IMR-90 (cell line): ENCODE measurements around the gene ALKBH1. TPM values are rescaled to one million over a fixed set of nuclear protein-coding genes. Genes with fewer than 3 reads are reported as not detected.
A peak's percentile ranks its signal among the peaks of the same experiment; 100 is the strongest.

Experiments used
- ATAC-seq: fragments of 200-7000 bp; cut with Tn5 transposase; 2 replicates; pipeline ENCODE4 v1.9.1; 2020; ENCODE audit warnings: low read depth, mild to moderate bottlenecking, moderate library complexity
- BruUV-seq: library from RNA; stranded (reverse); fragments of 400-500 nt; replicated peaks from 2 replicates; lab custom pipeline; 2021; lab: Mats Ljungman, UMichigan
- CTCF ChIA-PET: fragments of 300-600 bp; formaldehyde crosslinking; extraction: SDS; loops from one replicate; lab custom pipeline; 2021; ENCODE audit warnings: antibody characterized with exemption; lab: Yijun Ruan, JAX
- POLR2A ChIA-PET: fragments of 300-600 bp; sonication (Branson Sonifier 250); formaldehyde crosslinking; loops from one replicate; lab custom pipeline; 2022; ENCODE audit warnings: antibody characterized with exemption; ENCODE audit not compliant: unreplicated experiment; lab: Charles Lee
- DNase-seq: peaks from one replicate; pipeline ENCODE4 v3.0.0; 2013
- H2AFZ ChIP-seq: replicated peaks from 2 replicates; pipeline ENCODE3; 2013; ENCODE audit warnings: low read length, mild to moderate bottlenecking; ENCODE audit not compliant: poor library complexity
- H2AK5ac ChIP-seq: 2 replicates; pipeline ENCODE4 v1.6.1; 2013; ENCODE audit warnings: low read depth, low read length, inconsistent platforms
- H2AK9ac ChIP-seq: replicated peaks from 2 replicates; pipeline ENCODE3; 2013; ENCODE audit warnings: mild to moderate bottlenecking, low read depth, low read length, moderate library complexity; ENCODE audit not compliant: poor library complexity
- H2BK120ac ChIP-seq: 2 replicates; pipeline ENCODE4 v1.6.1; 2013; ENCODE audit warnings: low read depth, low read length, inconsistent platforms
- H2BK15ac ChIP-seq: 3 replicates; pipeline ENCODE4 v1.6.1; 2013; ENCODE audit warnings: low read depth, low read length, inconsistent platforms
- H2BK20ac ChIP-seq: 2 replicates; pipeline ENCODE4 v1.6.1; 2013; ENCODE audit warnings: low read depth, mild to moderate bottlenecking, inconsistent platforms, low read length, moderate library complexity
- H2BK5ac ChIP-seq: 2 replicates; pipeline ENCODE4 v1.6.1; 2013; ENCODE audit warnings: mild to moderate bottlenecking, low read depth, low read length, inconsistent platforms; ENCODE audit not compliant: poor library complexity, severe bottlenecking
- H3K14ac ChIP-seq: replicated peaks from 2 replicates; pipeline ENCODE4 v1.6.1; 2013; ENCODE audit warnings: low read depth, low read length, inconsistent platforms
- H3K18ac ChIP-seq: 2 replicates; pipeline ENCODE4 v1.6.1; 2013; ENCODE audit warnings: low read depth, low read length, control low read depth
- H3K23ac ChIP-seq: 2 replicates; pipeline ENCODE4 v1.6.1; 2013; ENCODE audit warnings: low read depth, low read length, inconsistent platforms
- H3K27ac ChIP-seq: 2 replicates; pipeline ENCODE4 v1.5.1; 2013; ENCODE audit warnings: mild to moderate bottlenecking, control low read depth, low read length; ENCODE audit not compliant: insufficient read depth
- H3K27me3 ChIP-seq: 2 replicates; pipeline ENCODE4 v1.6.1; 2013; ENCODE audit warnings: low read length; ENCODE audit not compliant: control insufficient read depth, insufficient read depth
- H3K36me3 ChIP-seq: 2 replicates; pipeline ENCODE4 v1.6.1; 2013; ENCODE audit warnings: low read length, mixed read lengths; ENCODE audit not compliant: control insufficient read depth, insufficient read depth
- H3K4ac ChIP-seq: 2 replicates; pipeline ENCODE4 v1.6.1; 2013; ENCODE audit warnings: low read depth, low read length, inconsistent platforms
- H3K4me1 ChIP-seq: 2 replicates; pipeline ENCODE4 v1.6.1; 2013; ENCODE audit warnings: low read length, mixed read lengths; ENCODE audit not compliant: control insufficient read depth, insufficient read depth
- H3K4me2 ChIP-seq: 2 replicates; pipeline ENCODE4 v1.6.1; 2013; ENCODE audit warnings: low read depth, mild to moderate bottlenecking, control low read depth, low read length, moderate library complexity
- H3K4me3 ChIP-seq: 2 replicates; pipeline ENCODE4 v1.5.1; 2013; ENCODE audit warnings: low read depth, mild to moderate bottlenecking, control low read depth, low read length, moderate library complexity; ENCODE audit not compliant: insufficient read depth
- H3K56ac ChIP-seq: 2 replicates; pipeline ENCODE4 v1.6.1; 2013; ENCODE audit warnings: low read length, inconsistent platforms; ENCODE audit not compliant: insufficient read depth; ENCODE audit errors: extremely low read depth
- H3K79me1 ChIP-seq, 2 experiments: 2 replicates each; pipeline ENCODE4 v1.6.1; 2013; ENCODE audit warnings: low read length in 2 of 2, inconsistent platforms in 1 of 2, low read depth in 1 of 2
- H3K9ac ChIP-seq: 2 replicates; pipeline ENCODE4 v1.6.1; 2013; ENCODE audit warnings: low read depth, low read length, control low read depth
- H3K9me1 ChIP-seq: 2 replicates; pipeline ENCODE4 v1.6.1; 2013; ENCODE audit warnings: low read length, inconsistent platforms; ENCODE audit not compliant: insufficient read depth
- H3K9me3 ChIP-seq: 2 replicates; pipeline ENCODE4 v1.6.1; 2013; ENCODE audit warnings: low read length; ENCODE audit not compliant: control insufficient read depth, insufficient read depth
- H4K20me1 ChIP-seq: 2 replicates; pipeline ENCODE4 v1.6.1; 2013; ENCODE audit warnings: low read length, inconsistent platforms; ENCODE audit not compliant: insufficient read depth
- H4K5ac ChIP-seq: 2 replicates; pipeline ENCODE4 v1.6.1; 2013; ENCODE audit warnings: mild to moderate bottlenecking, low read depth, low read length, control low read depth
- H4K8ac ChIP-seq, 2 experiments: 2 replicates each; pipeline ENCODE4 v1.6.1; 2013; ENCODE audit warnings: low read depth in 2 of 2, low read length in 2 of 2, control low read depth in 1 of 2, inconsistent platforms in 1 of 2
- H4K91ac ChIP-seq: 2 replicates; pipeline ENCODE4 v1.6.1; 2013; ENCODE audit warnings: low read depth, low read length, inconsistent platforms; ENCODE audit not compliant: insufficient read depth
- CHD1 ChIP-seq: IDR thresholded peaks from 2 replicates; pipeline ENCODE4 v1.6.1; 2012; ENCODE audit warnings: low read depth, low read length, improper control_type of control experiment
- MAFK ChIP-seq: IDR thresholded peaks from 2 replicates; pipeline ENCODE4 v1.6.1; 2012; ENCODE audit warnings: low read depth, low read length, improper control_type of control experiment
- WGBS, 2 experiments: methylation state at CpG; one replicate each; pipeline versions ENCODE4 v1.1.5 to v1.1.7; 2013; ENCODE audit warnings: missing lambda C conversion rate in 2 of 2; ENCODE audit not compliant: insufficient read length in 1 of 2; ENCODE audit errors: extremely low coverage in 2 of 2; 5-methylcytosine and 5-hydroxymethylcytosine counted together
- dilution Hi-C: fragments of 300-500 bp; cut with HindIII; formaldehyde crosslinking; loops from one replicate; pipeline ENCODE4 v1.14.3; 2018; ENCODE audit warnings: low sequenced_read_pairs; ENCODE audit not compliant: unreplicated experiment
- in situ Hi-C: fragments of 300-500 bp; cut with MboI; formaldehyde crosslinking; loops from 3 replicates; pipeline ENCODE4 v1.14.3; 2019; ENCODE audit warnings: low sequenced_read_pairs, inconsistent platforms, mixed read lengths
- intact Hi-C: fragments of 100-400 bp; cut with micrococcal nuclease; formaldehyde crosslinking; loops from 2 replicates; pipeline ENCODE4 v1.10.0; 2022
- polyA plus RNA-seq, 3 experiments: library from polyadenylated mRNA; depleted of rRNA; stranded (reverse); fragments of >200 nt; gene quantifications; 2 replicates each; pipeline ENCODE4 v1.2.3, GENCODE V29; 2012; ENCODE audit warnings: low replicate concordance in 1 of 3
- total RNA-seq: library from RNA; depleted of rRNA; stranded (reverse); fragments of >200 nt; gene quantifications from 2 replicates; pipeline ENCODE4 v1.2.3, GENCODE V29; 2012

ALKBH1 gene
- total and polyA plus RNA-seq, 2 of the 4 experiments (the other 2 are of a cell fraction) = 10.0 to 10.8 TPM

DNA sequence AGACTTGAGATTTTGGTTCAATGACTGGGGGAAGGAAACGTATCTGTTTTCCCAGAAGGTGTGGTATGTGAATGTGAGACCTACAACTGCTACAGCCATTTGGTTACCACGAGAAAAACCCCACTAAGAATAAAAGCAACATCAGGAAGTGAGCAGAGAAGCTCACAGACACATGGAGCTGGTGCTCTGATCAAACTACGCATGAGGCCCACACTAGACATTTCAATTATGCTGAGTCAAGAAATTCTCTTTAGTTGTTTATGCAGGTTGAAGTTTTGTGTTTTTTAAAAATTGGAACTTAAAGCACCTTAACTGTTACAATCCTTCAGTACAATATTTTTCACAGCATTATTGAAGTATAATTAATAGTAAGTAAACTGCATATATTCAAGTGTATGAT lies 82.5 kb downstream of the ALKBH1 start:
- Histone ChIP-seq H3K4me2 (no peak overlapping the region), H3K79me1 (no peaks in the 10 kb centered on the region), H3K4me3 (no peak overlapping the region), H3K9me3 (no peaks in the 10 kb centered on the region), H4K8ac (no peak overlapping the region), H2AK9ac (no peak overlapping the region), H2BK5ac (no peak overlapping the region), H3K4ac (no peak overlapping the region), H3K56ac (no peak overlapping the region), H4K91ac (no peak overlapping the region), H3K27me3 (peaks cover 2% of the 10 kb centered on the region; the same call in 1 of the 2 replicates), H3K36me3 (no peaks in the 10 kb centered on the region), H2BK120ac (no peak overlapping the region), H3K4me1 (no peaks in the 10 kb centered on the region), H3K27ac (no peak overlapping the region), H3K18ac (no peak overlapping the region), H3K23ac (no peak overlapping the region), H4K20me1 (no peaks in the 10 kb centered on the region), H4K5ac (no peak overlapping the region), H3K9ac (no peak overlapping the region), H3K14ac (no peak overlapping the region), H2BK20ac (no peak overlapping the region), H2BK15ac (no peak overlapping the region), H3K9me1 (no peaks in the 10 kb centered on the region), H2AFZ (peak overlapping the region; percentile 74), H2AK5ac (no peak overlapping the region)
- ChIA-PET POLR2A (no interaction called here), CTCF (no interaction called here)
- BruUV-seq = no TSS peak
- no peak for TF ChIP-seq CHD1
- peak; percentile 70 for TF ChIP-seq MAFK
- intact Hi-C loops = no loop called here
- ATAC-seq (no peak), DNase-seq (no peak)
- WGBS, 2 experiments = no CpG with 5 or more reads among the region's 3 CpGs
- in situ Hi-C loops = no loop called here
- dilution Hi-C loops = no loop called here
